ENCODE data around the gene ZBTB12.

Gene ZBTB12

GRCh38 chr6:31919624-31920303 is 17.9 kb upstream of the ZBTB12 start:
- Histone ChIP-seq H3K36me3 (ENCODE audit: control insufficient read depth in 2 of 2, insufficient read depth in 1 of 2, low read length in 2 of 2) (no peaks in the 10 kb centered on the region), H3K4me3 (ENCODE audit: low read depth, low read length) (no peak overlapping the region), H3K9me3 (ENCODE audit: control insufficient read depth, insufficient read depth, low read depth, low read length) (no peaks in the 10 kb centered on the region), H3K4me1 (ENCODE audit: control insufficient read depth, insufficient read depth, low read length) (no peaks in the 10 kb centered on the region), H3K27ac (ENCODE audit: extremely low read depth, low read depth, low read length) (no peak overlapping the region)
- TF ChIP-seq, protein P1, sequence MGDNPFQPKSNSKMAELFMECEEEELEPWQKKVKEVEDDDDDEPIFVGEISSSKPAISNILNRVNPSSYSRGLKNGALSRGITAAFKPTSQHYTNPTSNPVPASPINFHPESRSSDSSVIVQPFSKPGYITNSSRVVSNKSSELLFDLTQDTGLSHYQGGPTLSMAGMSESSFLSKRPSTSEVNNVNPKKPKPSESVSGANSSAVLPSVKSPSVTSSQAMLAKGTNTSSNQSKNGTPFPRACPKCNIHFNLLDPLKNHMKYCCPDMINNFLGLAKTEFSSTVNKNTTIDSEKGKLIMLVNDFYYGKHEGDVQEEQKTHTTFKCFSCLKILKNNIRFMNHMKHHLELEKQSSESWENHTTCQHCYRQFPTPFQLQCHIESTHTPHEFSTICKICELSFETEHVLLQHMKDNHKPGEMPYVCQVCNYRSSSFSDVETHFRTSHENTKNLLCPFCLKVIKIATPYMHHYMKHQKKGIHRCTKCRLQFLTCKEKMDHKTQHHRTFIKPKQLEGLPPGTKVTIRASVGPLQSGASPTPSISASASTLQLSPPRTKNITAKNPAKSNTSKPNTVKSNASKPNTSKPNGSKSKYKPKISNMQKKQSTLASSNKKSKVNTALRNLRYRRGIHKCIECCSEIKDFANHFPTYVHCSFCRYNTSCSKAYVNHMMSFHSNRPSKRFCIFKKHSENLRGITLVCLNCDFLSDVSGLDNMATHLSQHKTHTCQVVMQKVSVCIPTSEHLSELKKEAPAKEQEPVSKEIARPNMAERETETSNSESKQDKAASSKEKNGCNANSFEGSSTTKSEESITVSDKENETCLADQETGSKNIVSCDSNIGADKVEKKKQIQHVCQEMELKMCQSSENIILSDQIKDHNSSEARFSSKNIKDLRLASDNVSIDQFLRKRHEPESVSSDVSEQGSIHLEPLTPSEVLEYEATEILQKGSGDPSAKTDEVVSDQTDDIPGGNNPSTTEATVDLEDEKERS (tag by site-specific recombination; IDR thresholded peaks at IDR 0.05): no peak
- TF ChIP-seq PATZ1 (tag by site-specific recombination; IDR thresholded peaks at IDR 0.05) (no peak), OSR2 (tag by site-specific recombination; IDR thresholded peaks at IDR 0.05) (no peak), MEIS1 (CRISPR knock-in tag; IDR thresholded peaks at IDR 0.05; ENCODE audit: borderline replicate concordance) (no peak), OVOL3 (tag by site-specific recombination; IDR thresholded peaks at IDR 0.05) (no peak), ZNF114 (tag by site-specific recombination; IDR thresholded peaks at IDR 0.05) (no peak), ZNF302 (tag by site-specific recombination; IDR thresholded peaks at IDR 0.05; ENCODE audit: low read depth) (no peak), ZNF558 (tag by site-specific recombination; IDR thresholded peaks at IDR 0.05) (no peak), ZNF623 (tag by site-specific recombination; IDR thresholded peaks at IDR 0.05) (no peak), ZNF549 (tag by site-specific recombination; IDR thresholded peaks at IDR 0.05) (no peak), ZFP69B (tag by site-specific recombination; IDR thresholded peaks at IDR 0.05) (no peak), ZNF785 (tag by site-specific recombination; IDR thresholded peaks at IDR 0.05) (no peak), ZFP37 (tag by site-specific recombination; IDR thresholded peaks at IDR 0.05) (no peak), ZSCAN30 (tag by site-specific recombination; IDR thresholded peaks at IDR 0.05) (no peak), ZNF660 (tag by site-specific recombination; IDR thresholded peaks at IDR 0.05) (no peak), ZNF274 (IDR thresholded peaks at IDR 0.05; ENCODE audit: low read length) (no peak), ZNF274 (tag by site-specific recombination; IDR thresholded peaks at IDR 0.05; ENCODE audit: borderline replicate concordance) (no peak), WT1 (tag by site-specific recombination; IDR thresholded peaks at IDR 0.05) (no peak)
- TF ChIP-seq, protein P2, sequence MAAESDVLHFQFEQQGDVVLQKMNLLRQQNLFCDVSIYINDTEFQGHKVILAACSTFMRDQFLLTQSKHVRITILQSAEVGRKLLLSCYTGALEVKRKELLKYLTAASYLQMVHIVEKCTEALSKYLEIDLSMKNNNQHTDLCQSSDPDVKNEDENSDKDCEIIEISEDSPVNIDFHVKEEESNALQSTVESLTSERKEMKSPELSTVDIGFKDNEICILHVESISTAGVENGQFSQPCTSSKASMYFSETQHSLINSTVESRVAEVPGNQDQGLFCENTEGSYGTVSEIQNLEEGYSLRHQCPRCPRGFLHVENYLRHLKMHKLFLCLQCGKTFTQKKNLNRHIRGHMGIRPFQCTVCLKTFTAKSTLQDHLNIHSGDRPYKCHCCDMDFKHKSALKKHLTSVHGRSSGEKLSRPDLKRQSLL (tag by site-specific recombination; IDR thresholded peaks at IDR 0.05): no peak
- ChIA-PET POLR2A (interaction anchor here (0.6 kb wide), 2 partner anchors 12 to 19 kb away, joined by 3 read pairs; no protein-coding TSS in a partner anchor), CTCF (interaction anchor here (0.5 to 1.3 kb wide), 3 partner anchors 9 to 32 kb away, joined by 3 to 5 read pairs (median 3); no protein-coding TSS in a partner anchor)
